Upper lobe of left lung (tissue), 6 donors: Measurements from ENCODE around the gene UBE3B. TPM values are rescaled to one million over a fixed set of nuclear protein-coding genes. Genes with fewer than 3 reads are reported as not detected.

ENCODE experiments used
- ATAC-seq, 2 donors: fragments of 200-7000 bp; cut with Tn5 transposase; one replicate each; pipeline ENCODE4 v1.9.1; 2022; ENCODE audit warnings: mild to moderate bottlenecking in 2 of 2, moderate library complexity in 2 of 2; ENCODE audit not compliant: low FRiP score in 2 of 2
- DNase-seq, 2 donors: peaks; one replicate each; pipeline ENCODE4 v3.0.0-alpha.2; 2019 to 2020
- H3K27ac ChIP-seq, 4 donors: fragments of 200-600 bp; sonication (generic); one replicate each; pipeline ENCODE4 v1.5.1; 2016 to 2019
- H3K27me3 ChIP-seq, 4 donors: fragments of 200-600 bp; sonication (generic); one replicate each; pipeline ENCODE4 v1.5.1; 2017 to 2019
- H3K36me3 ChIP-seq, 4 donors: fragments of 200-600 bp; sonication (generic); one replicate each; pipeline ENCODE4 v1.5.1; 2016 to 2019
- H3K4me1 ChIP-seq, 4 donors: fragments of 200-600 bp; sonication (generic); one replicate each; pipeline ENCODE4 v1.5.1; 2018 to 2019
- H3K4me3 ChIP-seq, 4 donors: fragments of 200-600 bp; sonication (generic); one replicate each; pipeline ENCODE4 v1.5.1; 2017 to 2019; ENCODE audit warnings: mild to moderate bottlenecking in 2 of 4, moderate library complexity in 1 of 4
- H3K9me3 ChIP-seq, 4 donors: fragments of 200-600 bp; sonication (generic); one replicate each; pipeline ENCODE4 v1.5.1; 2018 to 2019
- CTCF ChIP-seq, 6 experiments: fragments of 450-650 bp in 4 of 6; fragments of 200-600 bp in 2 of 6; sonication (generic) in 2 of 6; IDR thresholded peaks; one replicate each; pipeline ENCODE4 v1.5.1; 2016 to 2019; ENCODE audit warnings: antibody characterized with exemption in 6 of 6
- EP300 ChIP-seq, 4 donors: sonication (generic); formaldehyde crosslinking; IDR thresholded peaks; one replicate each; pipeline ENCODE4 v1.5.1; 2017; ENCODE audit warnings: antibody characterized with exemption in 4 of 4, control low read depth in 2 of 4
- POLR2A ChIP-seq, 4 donors: fragments of 450-650 bp; IDR thresholded peaks; one replicate each; pipeline ENCODE4 v1.5.1; 2016 to 2017; ENCODE audit warnings: antibody characterized with exemption in 4 of 4, mild to moderate bottlenecking in 2 of 4
- POLR2AphosphoS5 ChIP-seq, 2 donors: sonication (generic); formaldehyde crosslinking; IDR thresholded peaks; one replicate each; pipeline ENCODE4 v1.5.1; 2017; ENCODE audit warnings: antibody characterized with exemption in 2 of 2
- WGBS, 2 donors: methylation state at CpG; one replicate each; pipeline ENCODE4 v1.1.5; 2017 to 2018; 5-methylcytosine and 5-hydroxymethylcytosine counted together
- total RNA-seq, 6 donors: library from RNA; depleted of rRNA in 4 of 6; stranded (reverse); fragments of >200 nt in 4 of 6; gene quantifications; one replicate each; pipeline versions ENCODE4 v1.1.0 to v1.2.1, GENCODE V29; 2016 to 2021
- donor health status: DM: no; HTN: no; CAD: no; lungs with moderate emphysema.
- donor health status: DM: no; HTN: yes; CAD: no; lungs with severe emphysema.

The UBE3B gene
- total RNA-seq, 6 donors from 2014 or later, result 27.0 to 69.1 (median 44.7) TPM

- peaks cover 11 to 89% (median 63%) of the 10 kb centered on the region in 4 donors for H3K36me3 ChIP-seq
- H3K9me3 ChIP-seq, result no peaks in the 10 kb centered on the region
- no peak overlapping the region for H3K27ac ChIP-seq
- no peak for DNase-seq
- WGBS, 2 donors, result 96 to 100% methylated on average over 1 of the region's 1 CpG
- no peak for ATAC-seq
- H3K4me3 ChIP-seq, result no peak overlapping the region
- TF ChIP-seq POLR2A (IDR thresholded peaks at IDR 0.05) (no peak), POLR2AphosphoS5 (IDR thresholded peaks at IDR 0.05) (no peak), EP300 (IDR thresholded peaks at IDR 0.05) (no peak), CTCF (IDR thresholded peaks at IDR 0.05) (no peak)
- peaks cover 11 to 39% (median 21%) of the 10 kb centered on the region in 4 donors for H3K4me1 ChIP-seq
- no peaks in the 10 kb centered on the region for H3K27me3 ChIP-seq
These were observed 21.7 kb upstream of the UBE3B start for GRCh38 chr12:109455706-109456105.

GRCh38 chr12:109458086-109458485, 19.3 kb upstream of the UBE3B start:
- Histone ChIP-seq H3K4me1 (peaks cover 32 to 55% (median 42%) of the 10 kb centered on the region in 4 donors), H3K27me3 (no peaks in the 10 kb centered on the region), H3K4me3 (no peak overlapping the region), H3K9me3 (no peaks in the 10 kb centered on the region), H3K27ac (peak overlapping the region; percentile 26 to 98 (median 76)), H3K36me3 (peaks cover 7 to 65% (median 45%) of the 10 kb centered on the region in 4 donors)
- TF ChIP-seq POLR2A (IDR thresholded peaks at IDR 0.05), result no peak
- TF ChIP-seq EP300 (IDR thresholded peaks at IDR 0.05), result no peak
- TF ChIP-seq CTCF (IDR thresholded peaks at IDR 0.05), result no peak
- no peak for TF ChIP-seq POLR2AphosphoS5 (IDR thresholded peaks at IDR 0.05)
- DNase-seq (no peak), ATAC-seq (no peak)
- 65 to 69% methylated on average over 4 of the region's 4 CpGs for WGBS, 2 donors

GRCh38 chr12:109458771-109459208, 18.6 kb upstream of the UBE3B start:
- no peaks in the 10 kb centered on the region for H3K27me3 ChIP-seq
- TF ChIP-seq POLR2A (IDR thresholded peaks at IDR 0.05) (no peak), CTCF (IDR thresholded peaks at IDR 0.05) (no peak), EP300 (IDR thresholded peaks at IDR 0.05) (no peak), POLR2AphosphoS5 (IDR thresholded peaks at IDR 0.05) (no peak)
- 58 to 70% methylated on average over 6 of the region's 6 CpGs for WGBS, 2 donors
- peak overlapping the region; percentile 60 to 98 (median 76) for H3K27ac ChIP-seq
- H3K4me3 ChIP-seq, result no peak overlapping the region
- H3K36me3 ChIP-seq, result peaks cover 4 to 58% (median 38%) of the 10 kb centered on the region in 4 donors
- H3K9me3 ChIP-seq, result no peaks in the 10 kb centered on the region
- peaks cover 39 to 62% (median 49%) of the 10 kb centered on the region in 4 donors for H3K4me1 ChIP-seq
- ATAC-seq, result no peak
- DNase-seq, result no peak

- H3K27ac ChIP-seq, result peak overlapping the region; percentile 60 to 98 (median 76)
- WGBS, 2 donors, result 65 to 71% methylated on average over 6 of the region's 6 CpGs
- no peaks in the 10 kb centered on the region for H3K9me3 ChIP-seq
- no peak for DNase-seq
- TF ChIP-seq POLR2AphosphoS5 (IDR thresholded peaks at IDR 0.05) (no peak), POLR2A (IDR thresholded peaks at IDR 0.05) (no peak), CTCF (IDR thresholded peaks at IDR 0.05) (no peak), EP300 (IDR thresholded peaks at IDR 0.05) (no peak)
- H3K4me3 ChIP-seq, result no peak overlapping the region
- H3K4me1 ChIP-seq, result peaks cover 44 to 67% (median 53%) of the 10 kb centered on the region in 4 donors
- no peaks in the 10 kb centered on the region for H3K27me3 ChIP-seq
- peaks cover 1 to 53% (median 34%) of the 10 kb centered on the region in 4 donors for H3K36me3 ChIP-seq
- ATAC-seq, result no peak
These were observed 18.2 kb upstream of the UBE3B start for GRCh38 chr12:109459247-109459646.

GRCh38 chr12:109460538-109460937, 16.9 kb upstream of the UBE3B start:
- H3K4me3 ChIP-seq, result no peak overlapping the region
- ATAC-seq, result peak in 1 of 2 donors; percentile 79
- no peaks in the 10 kb centered on the region for H3K27me3 ChIP-seq
- peak overlapping the region; percentile 87 to 98 (median 92) for H3K27ac ChIP-seq
- 72 to 100% methylated on average over 3 to 13 of the region's 13 CpGs for WGBS, 2 donors
- TF ChIP-seq EP300 (IDR thresholded peaks at IDR 0.05) (no peak), POLR2A (IDR thresholded peaks at IDR 0.05) (no peak), POLR2AphosphoS5 (IDR thresholded peaks at IDR 0.05) (no peak), CTCF (IDR thresholded peaks at IDR 0.05) (no peak)
- DNase-seq, result peak; percentile 56 to 93
- no peaks in the 10 kb centered on the region for H3K9me3 ChIP-seq
- peaks cover 0 to 48% (median 22%) of the 10 kb centered on the region in 4 donors for H3K36me3 ChIP-seq
- H3K4me1 ChIP-seq, result peaks cover 55 to 80% (median 66%) of the 10 kb centered on the region in 4 donors
